Astrocyte of the hippocampus (primary cell): ENCODE measurements around the gene RASSF10.

Source experiments
- DNase-seq: peaks from one replicate; pipeline ENCODE4 v3.0.0; 2011; ENCODE audit warnings: low read depth, low spot score

The RASSF10 gene

GRCh38 chr11:13054278-13054677 is 45.2 kb downstream of the RASSF10 start:
- no peak for DNase-seq

- no peak for DNase-seq
Observed at GRCh38 chr11:13055200-13055599, 46.1 kb downstream of the RASSF10 start.

- DNase-seq, result no peak
Observed at GRCh38 chr11:13061294-13061990, 52.3 kb downstream of the RASSF10 start.
